Upper lobe of left lung (tissue), 4 donors: ENCODE measurements around the gene VENTX.

ENCODE experiments used
- EP300 ChIP-seq, 4 donors: sonication (generic); formaldehyde crosslinking; IDR thresholded peaks; one replicate each; pipeline ENCODE4 v1.5.1; 2017; ENCODE audit warnings: antibody characterized with exemption in 4 of 4, control low read depth in 2 of 4
- POLR2A ChIP-seq, 4 donors: fragments of 450-650 bp; IDR thresholded peaks; one replicate each; pipeline ENCODE4 v1.5.1; 2016 to 2017; ENCODE audit warnings: antibody characterized with exemption in 4 of 4, mild to moderate bottlenecking in 2 of 4

GRCh38 chr10:133229265-133230043 lies 8.2 kb upstream of the VENTX start:
- TF ChIP-seq EP300 (IDR thresholded peaks at IDR 0.05) (no peak), POLR2A (IDR thresholded peaks at IDR 0.05) (no peak)
